ENCODE measurements around the gene PRSS2. TPM values are rescaled to one million over a fixed set of nuclear protein-coding genes. Genes with fewer than 3 reads are reported as not detected.

Gene PRSS2
- total and polyA plus RNA-seq, 9 of the 15 experiments (the other 6 are each of a cell fraction or from before 2014, with no cell fraction given) = 1.3 to 23.9 (median 3.8) TPM

GRCh38 chr7:142777318-142777717, 6.5 kb downstream of the PRSS2 start:
- DNase-seq (ENCODE audit: extremely low read depth in 1 of 4, low spot score in 3 of 4) = no peak
- 7% methylated on average over 2 of the region's 2 CpGs for WGBS (ENCODE audit: insufficient coverage, low coverage, missing lambda C conversion rate)

GRCh38 chr7:142782922-142783900, 12.4 kb downstream of the PRSS2 start:
- BruUV-seq (replicated peaks) = no TSS peak
- Histone ChIP-seq H3K9ac (ENCODE audit: insufficient read depth in 1 of 2, low read depth in 2 of 2, low read length in 2 of 2) (no peak overlapping the region), H2AFZ (ENCODE audit: low read depth, low read length) (peak overlapping the region; percentile 60)
- TF ChIP-seq, protein P1, sequence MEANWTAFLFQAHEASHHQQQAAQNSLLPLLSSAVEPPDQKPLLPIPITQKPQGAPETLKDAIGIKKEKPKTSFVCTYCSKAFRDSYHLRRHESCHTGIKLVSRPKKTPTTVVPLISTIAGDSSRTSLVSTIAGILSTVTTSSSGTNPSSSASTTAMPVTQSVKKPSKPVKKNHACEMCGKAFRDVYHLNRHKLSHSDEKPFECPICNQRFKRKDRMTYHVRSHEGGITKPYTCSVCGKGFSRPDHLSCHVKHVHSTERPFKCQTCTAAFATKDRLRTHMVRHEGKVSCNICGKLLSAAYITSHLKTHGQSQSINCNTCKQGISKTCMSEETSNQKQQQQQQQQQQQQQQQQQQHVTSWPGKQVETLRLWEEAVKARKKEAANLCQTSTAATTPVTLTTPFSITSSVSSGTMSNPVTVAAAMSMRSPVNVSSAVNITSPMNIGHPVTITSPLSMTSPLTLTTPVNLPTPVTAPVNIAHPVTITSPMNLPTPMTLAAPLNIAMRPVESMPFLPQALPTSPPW (CRISPR knock-in tag; IDR thresholded peaks at IDR 0.05) = no peak
- peak; percentile 77; the same call in 1 of the 2 replicates for TF ChIP-seq FOXP4 (CRISPR knock-in tag; IDR thresholded peaks at IDR 0.05; ENCODE audit: borderline replicate concordance)
- peak; percentile 99 for TF ChIP-seq SMC3 (conservative IDR thresholded peaks at IDR 0.05; ENCODE audit: insufficient read depth, low read depth, low read length)
- no peak for TF ChIP-seq TAF15 (IDR thresholded peaks at IDR 0.05; ENCODE audit: low read depth, low read length)
- TF ChIP-seq, protein P2, sequence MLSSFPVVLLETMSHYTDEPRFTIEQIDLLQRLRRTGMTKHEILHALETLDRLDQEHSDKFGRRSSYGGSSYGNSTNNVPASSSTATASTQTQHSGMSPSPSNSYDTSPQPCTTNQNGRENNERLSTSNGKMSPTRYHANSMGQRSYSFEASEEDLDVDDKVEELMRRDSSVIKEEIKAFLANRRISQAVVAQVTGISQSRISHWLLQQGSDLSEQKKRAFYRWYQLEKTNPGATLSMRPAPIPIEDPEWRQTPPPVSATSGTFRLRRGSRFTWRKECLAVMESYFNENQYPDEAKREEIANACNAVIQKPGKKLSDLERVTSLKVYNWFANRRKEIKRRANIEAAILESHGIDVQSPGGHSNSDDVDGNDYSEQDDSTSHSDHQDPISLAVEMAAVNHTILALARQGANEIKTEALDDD (IDR thresholded peaks at IDR 0.05) = 0 out of 2 replicates have a peak, but pooled peaks have one; percentile 37

More at GRCh38 chr7:142777318-142777717, 6.5 kb downstream of the PRSS2 start:
- in situ Hi-C loops (cut with MboI) = loop anchor here (25.0 kb wide), 1 partner anchor 140 kb away; no protein-coding TSS in a partner anchor
- Histone ChIP-seq H3K9me3 (replicated peaks; ENCODE audit: control insufficient read depth, insufficient read depth, low read depth, low read length) (no peaks in the 10 kb centered on the region), H2AFZ (ENCODE audit: low read depth, low read length) (no peak overlapping the region), H3K27ac (ENCODE audit: extremely low read depth, low read depth, low read length) (no peak overlapping the region), H3K4me2 (ENCODE audit: insufficient read depth, low read length) (no peak overlapping the region), H3K36me3 (ENCODE audit: control insufficient read depth, insufficient read depth, low read length) (no peaks in the 10 kb centered on the region), H3K9me1 (ENCODE audit: control insufficient read depth, insufficient read depth, low read length) (no peaks in the 10 kb centered on the region), H3K4me3 (no peak overlapping the region), H3K4me1 (replicated peaks in 1 of 2; ENCODE audit: control insufficient read depth in 2 of 2, insufficient read depth in 2 of 2, low read length in 2 of 2) (no peaks in the 10 kb centered on the region; a peak in 1 of 5 replicates), H3K9ac (ENCODE audit: insufficient read depth in 1 of 2, low read depth in 2 of 2, low read length in 2 of 2) (no peak overlapping the region), H3K27me3 (ENCODE audit: control insufficient read depth in 2 of 2, insufficient read depth in 2 of 2, low read length in 2 of 2) (peaks cover 6 to 40% of the 10 kb centered on the region in 2 experiments), H4K20me1 (replicated peaks; ENCODE audit: control insufficient read depth, insufficient read depth, low read length) (no peaks in the 10 kb centered on the region; the same call in 1 of the 2 replicates), H3K79me2 (ENCODE audit: control insufficient read depth, insufficient read depth, low read length) (no peaks in the 10 kb centered on the region)
- intact Hi-C loops (cut with micrococcal nuclease) = no loop called here
- ChIA-PET CTCF (ENCODE audit: low intra/inter-chr PET ratio) (interaction anchor here (0.6 kb wide), 1 partner anchor 241 kb away, joined by 3 read pairs; no protein-coding TSS in a partner anchor), POLR2A (no interaction called here)
- ATAC-seq (no peak), FAIRE-seq (no peak)
- no TSS peak for BruUV-seq (replicated peaks)
- TF ChIP-seq RBM14 (IDR thresholded peaks at IDR 0.05; ENCODE audit: borderline replicate concordance, insufficient read depth, low read depth, low read length) (no peak), ZNF146 (CRISPR knock-in tag; IDR thresholded peaks at IDR 0.05; ENCODE audit: unreplicated experiment) (peak; percentile 95), RBM25 (IDR thresholded peaks at IDR 0.05; ENCODE audit: low read depth, low read length, severe bottlenecking) (peak; percentile 36)

More at GRCh38 chr7:142782922-142783900, 12.4 kb downstream of the PRSS2 start:
- WGBS (ENCODE audit: insufficient coverage, low coverage, missing lambda C conversion rate) = 10% methylated on average over 32 of the region's 32 CpGs
- H3K4me3 ChIP-seq = no peak overlapping the region
- H3K9me3 ChIP-seq (replicated peaks; ENCODE audit: control insufficient read depth, insufficient read depth, low read depth, low read length) = no peaks in the 10 kb centered on the region
- no peaks in the 10 kb centered on the region for H3K9me1 ChIP-seq (ENCODE audit: control insufficient read depth, insufficient read depth, low read length)
- ChIA-PET CTCF (ENCODE audit: low intra/inter-chr PET ratio) (interaction anchor here (0.5 to 4.4 kb wide), 22 partner anchors 12 to 432 kb away, joined by 3 to 72 read pairs (median 4); partner anchors contain the start of gene PRSS2), POLR2A (interaction anchor here (0.6 to 1.1 kb wide), 5 partner anchors 10 to 247 kb away, joined by 3 read pairs; no protein-coding TSS in a partner anchor)
- H3K27me3 ChIP-seq (ENCODE audit: control insufficient read depth in 2 of 2, insufficient read depth in 2 of 2, low read length in 2 of 2) = peaks cover 6 to 37% of the 10 kb centered on the region in 2 experiments; a peak in 4 of 5 replicates
- H3K4me1 ChIP-seq (replicated peaks in 1 of 2; ENCODE audit: control insufficient read depth in 2 of 2, insufficient read depth in 2 of 2, low read length in 2 of 2) = peaks cover under 1 to 2% of the 10 kb centered on the region in 2 experiments; a peak in 2 of 5 replicates
- FAIRE-seq = peak; percentile 99
- DNase-seq (ENCODE audit: extremely low read depth in 1 of 4, low spot score in 3 of 4) = peak; percentile 91 to 96 (median 94)
- intact Hi-C loops (cut with micrococcal nuclease) = loop anchor here (1.0 to 2.0 kb wide), 8 partner anchors 28 to 248 kb away; no protein-coding TSS in a partner anchor
- no peak overlapping the region for H3K27ac ChIP-seq (ENCODE audit: extremely low read depth, low read depth, low read length)
- in situ Hi-C loops (cut with MboI) = loop anchor here (25.0 kb wide), 1 partner anchor 146 kb away; no protein-coding TSS in a partner anchor
- H4K20me1 ChIP-seq (replicated peaks; ENCODE audit: control insufficient read depth, insufficient read depth, low read length) = no peaks in the 10 kb centered on the region
- peak; percentile 98 for ATAC-seq
- H3K79me2 ChIP-seq (ENCODE audit: control insufficient read depth, insufficient read depth, low read length) = no peaks in the 10 kb centered on the region
- no peaks in the 10 kb centered on the region for H3K36me3 ChIP-seq (ENCODE audit: control insufficient read depth, insufficient read depth, low read length)
- H3K4me2 ChIP-seq (ENCODE audit: insufficient read depth, low read length) = peak overlapping the region; percentile 41

All from K562 (cell line).